Gastrocnemius medialis (tissue), 4 donors: ENCODE measurements around the gene CMKLR1.

Experiments used
- POLR2A ChIP-seq, 2 donors: fragments of 450-650 bp; IDR thresholded peaks; one replicate each; pipeline ENCODE4 v1.6.1; 2017; ENCODE audit warnings: antibody characterized with exemption in 2 of 2, mild to moderate bottlenecking in 2 of 2, moderate library complexity in 2 of 2
- TF ChIP-seq, protein P1 (sequence below), 5 experiments: fragments of 450-650 bp in 3 of 5; fragments of 200-600 bp in 2 of 5; sonication (generic) in 2 of 5; IDR thresholded peaks in 4 of 5; conservative IDR thresholded peaks in 1 of 5; 1 replicate in 4 of 5; 2 replicates in 1 of 5; pipeline ENCODE4 v1.5.1; 2016 to 2019; ENCODE audit warnings: antibody characterized with exemption in 5 of 5, mild to moderate bottlenecking in 3 of 5, moderate library complexity in 3 of 5

DNA sequence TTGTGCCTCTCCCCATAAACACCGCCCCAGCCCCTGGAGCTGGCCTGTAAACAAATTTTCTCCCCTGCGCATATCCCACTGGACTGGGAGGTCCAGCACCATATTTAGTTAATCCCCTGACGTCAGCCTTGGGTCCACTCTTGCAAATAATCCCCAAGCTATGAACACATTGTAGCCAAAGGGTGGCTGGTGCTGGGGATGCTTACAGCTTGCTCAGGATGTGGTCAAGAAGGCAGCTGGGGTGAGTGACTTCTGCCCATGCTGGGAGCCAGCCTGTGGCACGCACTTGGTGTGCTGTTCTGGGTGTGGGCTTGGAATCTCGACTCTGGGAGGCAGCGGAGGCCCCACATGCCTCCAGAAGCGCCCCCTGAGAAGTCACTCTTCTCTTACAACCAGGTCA is 32.1 kb downstream of the CMKLR1 start:
- TF ChIP-seq, protein P1, sequence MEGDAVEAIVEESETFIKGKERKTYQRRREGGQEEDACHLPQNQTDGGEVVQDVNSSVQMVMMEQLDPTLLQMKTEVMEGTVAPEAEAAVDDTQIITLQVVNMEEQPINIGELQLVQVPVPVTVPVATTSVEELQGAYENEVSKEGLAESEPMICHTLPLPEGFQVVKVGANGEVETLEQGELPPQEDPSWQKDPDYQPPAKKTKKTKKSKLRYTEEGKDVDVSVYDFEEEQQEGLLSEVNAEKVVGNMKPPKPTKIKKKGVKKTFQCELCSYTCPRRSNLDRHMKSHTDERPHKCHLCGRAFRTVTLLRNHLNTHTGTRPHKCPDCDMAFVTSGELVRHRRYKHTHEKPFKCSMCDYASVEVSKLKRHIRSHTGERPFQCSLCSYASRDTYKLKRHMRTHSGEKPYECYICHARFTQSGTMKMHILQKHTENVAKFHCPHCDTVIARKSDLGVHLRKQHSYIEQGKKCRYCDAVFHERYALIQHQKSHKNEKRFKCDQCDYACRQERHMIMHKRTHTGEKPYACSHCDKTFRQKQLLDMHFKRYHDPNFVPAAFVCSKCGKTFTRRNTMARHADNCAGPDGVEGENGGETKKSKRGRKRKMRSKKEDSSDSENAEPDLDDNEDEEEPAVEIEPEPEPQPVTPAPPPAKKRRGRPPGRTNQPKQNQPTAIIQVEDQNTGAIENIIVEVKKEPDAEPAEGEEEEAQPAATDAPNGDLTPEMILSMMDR (IDR thresholded peaks at IDR 0.05 in 4 of 5, conservative IDR thresholded peaks at IDR 0.05 in 1 of 5) = no peak
- no peak for TF ChIP-seq POLR2A (IDR thresholded peaks at IDR 0.05)
